ENCODE measurements around the gene GDPD3.

Gene GDPD3

DNA sequence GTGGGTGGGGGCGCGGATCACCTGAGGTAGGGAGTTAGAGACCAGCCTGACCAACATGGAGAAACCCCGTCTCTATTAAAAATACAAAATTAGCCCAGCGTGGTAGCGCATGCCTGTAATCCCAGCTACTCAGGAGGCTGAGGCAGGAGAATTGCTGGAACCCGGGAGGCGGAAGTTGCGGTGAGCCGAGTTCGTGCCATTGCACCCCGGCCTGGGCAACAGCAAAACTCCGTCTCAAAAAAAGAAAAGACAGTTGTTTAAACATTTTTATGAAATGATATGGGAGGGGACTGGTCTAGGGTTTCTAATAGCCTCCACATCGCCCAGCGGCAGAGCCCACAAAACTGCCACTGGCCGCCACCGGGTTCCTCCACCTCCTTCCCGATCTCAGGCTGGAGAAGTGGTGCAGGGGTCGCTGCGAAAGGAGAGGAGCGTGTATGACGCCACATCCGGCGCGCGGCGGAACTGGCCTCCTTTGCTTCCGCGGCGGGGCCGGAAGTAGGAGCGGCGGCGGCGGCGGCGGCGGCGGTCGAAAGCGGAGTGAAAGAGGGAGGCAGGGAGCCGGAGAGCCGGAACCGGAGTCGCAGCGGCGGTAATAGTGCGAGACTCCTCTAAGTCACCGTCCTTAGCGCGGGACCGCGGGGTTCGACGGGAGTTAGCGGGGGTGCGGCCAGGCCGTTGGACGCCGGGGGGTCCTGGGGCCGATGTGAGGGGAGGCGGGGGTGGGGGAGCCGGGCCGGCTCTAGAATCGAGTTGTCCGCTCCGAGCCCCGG, 37.6 kb downstream of the GDPD3 start, which contains the start of gene PPP4C:
TSS of gene PPP4C (plus strand) at position 492 of the 773 bp plus-strand sequence. CDS start 384 bp downstream, outside the sequence.
- DNase-seq, result peak; percentile 91

DNA sequence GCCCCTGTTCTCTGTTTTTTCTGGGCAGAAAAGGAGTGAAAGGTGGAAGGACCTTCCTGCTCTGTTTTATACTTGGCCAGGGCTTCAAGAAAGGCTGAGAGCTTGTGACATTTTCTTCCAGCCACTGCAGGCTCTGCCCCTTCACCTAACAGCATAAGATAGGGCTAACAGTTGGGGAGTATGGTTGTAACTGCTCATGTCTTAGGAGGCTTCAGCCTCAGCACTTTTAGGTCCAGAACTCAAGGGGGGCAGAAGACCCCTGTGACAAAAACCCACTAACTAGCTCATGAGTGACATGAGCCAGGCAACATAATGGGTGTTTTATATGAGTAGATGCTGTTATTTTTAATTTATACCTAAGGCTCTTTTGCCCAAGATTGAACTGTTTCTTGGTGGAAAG, 42.8 kb downstream of the GDPD3 start:
- no peak for DNase-seq

DNA sequence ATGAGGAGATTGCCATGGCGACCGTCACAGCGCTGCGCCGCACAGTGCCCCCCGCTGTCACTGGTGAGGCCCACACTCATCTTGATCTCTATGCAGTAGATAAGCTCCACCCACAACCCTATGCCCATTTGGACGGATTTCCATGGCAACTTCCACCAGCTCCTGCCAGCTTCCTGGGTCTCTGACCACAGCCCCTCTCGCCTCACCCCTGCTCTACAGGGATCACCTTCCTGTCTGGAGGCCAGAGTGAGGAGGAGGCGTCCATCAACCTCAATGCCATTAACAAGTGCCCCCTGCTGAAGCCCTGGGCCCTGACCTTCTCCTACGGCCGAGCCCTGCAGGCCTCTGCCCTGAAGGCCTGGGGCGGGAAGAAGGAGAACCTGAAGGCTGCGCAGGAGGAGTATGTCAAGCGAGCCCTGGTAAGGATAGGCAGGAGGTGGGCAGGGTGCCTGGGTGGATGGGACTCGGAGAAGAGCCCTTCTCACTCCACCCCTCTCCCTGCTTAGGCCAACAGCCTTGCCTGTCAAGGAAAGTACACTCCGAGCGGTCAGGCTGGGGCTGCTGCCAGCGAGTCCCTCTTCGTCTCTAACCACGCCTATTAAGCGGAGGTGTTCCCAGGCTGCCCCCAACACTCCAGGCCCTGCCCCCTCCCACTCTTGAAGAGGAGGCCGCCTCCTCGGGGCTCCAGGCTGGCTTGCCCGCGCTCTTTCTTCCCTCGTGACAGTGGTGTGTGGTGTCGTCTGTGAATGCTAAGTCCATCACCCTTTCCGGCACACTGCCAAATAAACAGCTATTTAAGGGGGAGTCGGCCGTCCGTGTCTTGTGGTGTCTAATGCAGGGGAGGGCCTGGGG, 43.5 kb downstream of the GDPD3 start:
- DNase-seq, result no peak

DNA sequence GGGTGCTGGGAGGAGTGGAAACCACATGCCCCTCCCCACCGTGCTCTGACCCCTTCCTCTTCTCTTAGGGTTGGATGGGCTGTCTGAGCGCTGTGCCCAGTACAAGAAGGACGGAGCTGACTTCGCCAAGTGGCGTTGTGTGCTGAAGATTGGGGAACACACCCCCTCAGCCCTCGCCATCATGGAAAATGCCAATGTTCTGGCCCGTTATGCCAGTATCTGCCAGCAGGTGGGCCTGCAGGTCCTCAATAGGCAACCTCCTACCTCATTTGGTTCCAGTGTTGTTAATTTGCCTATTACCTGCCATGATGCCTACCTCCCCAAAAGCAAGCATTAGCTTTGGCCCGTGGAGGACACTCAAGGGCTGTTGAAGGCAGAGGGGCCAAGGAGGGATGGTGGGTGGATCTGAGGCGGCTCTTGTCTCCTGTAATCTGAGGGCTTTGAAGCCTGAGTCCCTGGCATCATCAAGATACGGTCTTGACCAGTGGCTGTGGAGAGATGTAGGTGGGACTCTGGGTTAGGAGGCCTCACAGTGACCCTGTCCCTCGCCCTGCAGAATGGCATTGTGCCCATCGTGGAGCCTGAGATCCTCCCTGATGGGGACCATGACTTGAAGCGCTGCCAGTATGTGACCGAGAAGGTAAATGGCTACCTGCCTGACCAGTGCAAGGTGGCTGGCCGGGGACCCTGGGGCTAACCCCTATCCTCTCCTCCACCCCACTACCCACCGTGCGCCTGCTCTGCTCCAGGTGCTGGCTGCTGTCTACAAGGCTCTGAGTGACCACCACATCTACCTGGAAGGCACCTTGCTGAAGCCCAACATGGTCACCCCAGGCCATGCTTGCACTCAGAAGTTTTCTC, 44.4 kb downstream of the GDPD3 start:
- no peak for DNase-seq

DNA sequence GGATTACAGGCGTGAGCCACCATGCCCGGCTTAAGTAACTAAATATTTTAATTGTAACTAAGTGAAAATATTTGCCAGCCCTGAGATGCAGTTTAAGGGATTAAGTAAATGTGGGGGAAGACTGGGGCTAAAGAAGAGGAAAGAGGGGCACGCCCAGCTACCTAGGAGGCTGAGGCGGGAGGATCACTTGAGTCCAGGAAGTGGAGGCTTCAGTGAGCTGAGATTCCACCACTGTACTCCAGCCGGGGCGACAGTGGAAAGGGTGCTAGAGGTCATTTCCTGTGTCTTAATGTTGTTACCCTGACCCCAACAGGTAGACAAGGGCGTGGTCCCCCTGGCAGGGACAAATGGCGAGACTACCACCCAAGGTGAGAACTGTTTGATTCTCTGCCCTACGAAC, 45.0 kb downstream of the GDPD3 start:
- DNase-seq, result no peak

DNA sequence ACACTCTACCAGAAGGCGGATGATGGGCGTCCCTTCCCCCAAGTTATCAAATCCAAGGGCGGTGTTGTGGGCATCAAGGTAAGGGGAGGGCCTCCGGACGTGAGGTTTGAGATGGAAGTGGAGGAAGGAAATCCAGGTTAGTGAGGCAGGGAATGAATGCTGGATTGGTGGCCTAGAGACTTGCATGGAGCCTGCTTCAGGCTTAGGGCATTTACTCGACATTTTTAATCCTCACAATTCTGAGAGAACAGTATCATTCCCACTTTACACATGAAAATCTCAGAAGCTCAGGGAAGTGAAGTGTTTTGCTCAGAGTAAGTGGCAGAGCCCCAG, 45.8 kb downstream of the GDPD3 start:
- DNase-seq, result no peak

DNA sequence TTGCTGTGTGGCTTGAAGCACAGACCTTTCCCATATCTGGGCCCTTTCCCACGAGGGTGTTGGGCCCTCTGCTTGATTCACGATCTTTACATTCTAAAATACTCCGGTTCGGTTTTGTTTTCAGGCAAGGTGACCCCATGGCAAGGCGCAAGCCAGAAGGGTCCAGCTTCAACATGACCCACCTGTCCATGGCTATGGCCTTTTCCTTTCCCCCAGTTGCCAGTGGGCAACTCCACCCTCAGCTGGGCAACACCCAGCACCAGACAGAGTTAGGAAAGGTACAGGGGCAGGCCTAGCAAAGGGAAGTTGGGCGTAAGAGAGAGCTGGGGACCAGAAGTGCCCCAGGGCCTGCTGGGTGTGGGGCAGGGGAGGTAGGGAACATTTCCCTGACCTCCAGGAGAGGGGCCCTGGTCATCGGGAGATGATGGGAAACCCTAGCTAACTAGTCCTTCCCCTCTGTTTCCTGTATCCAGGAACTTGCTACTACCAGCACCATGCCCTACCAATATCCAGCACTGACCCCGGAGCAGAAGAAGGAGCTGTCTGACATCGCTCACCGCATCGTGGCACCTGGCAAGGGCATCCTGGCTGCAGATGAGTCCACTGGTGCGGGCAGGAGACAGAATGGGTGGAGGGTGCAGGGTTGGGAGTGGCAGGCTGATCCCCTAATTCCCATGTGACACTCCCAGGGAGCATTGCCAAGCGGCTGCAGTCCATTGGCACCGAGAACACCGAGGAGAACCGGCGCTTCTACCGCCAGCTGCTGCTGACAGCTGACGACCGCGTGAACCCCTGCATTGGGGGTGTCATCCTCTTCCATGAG, 46.4 kb downstream of the GDPD3 start:
- DNase-seq, result no peak

DNA sequence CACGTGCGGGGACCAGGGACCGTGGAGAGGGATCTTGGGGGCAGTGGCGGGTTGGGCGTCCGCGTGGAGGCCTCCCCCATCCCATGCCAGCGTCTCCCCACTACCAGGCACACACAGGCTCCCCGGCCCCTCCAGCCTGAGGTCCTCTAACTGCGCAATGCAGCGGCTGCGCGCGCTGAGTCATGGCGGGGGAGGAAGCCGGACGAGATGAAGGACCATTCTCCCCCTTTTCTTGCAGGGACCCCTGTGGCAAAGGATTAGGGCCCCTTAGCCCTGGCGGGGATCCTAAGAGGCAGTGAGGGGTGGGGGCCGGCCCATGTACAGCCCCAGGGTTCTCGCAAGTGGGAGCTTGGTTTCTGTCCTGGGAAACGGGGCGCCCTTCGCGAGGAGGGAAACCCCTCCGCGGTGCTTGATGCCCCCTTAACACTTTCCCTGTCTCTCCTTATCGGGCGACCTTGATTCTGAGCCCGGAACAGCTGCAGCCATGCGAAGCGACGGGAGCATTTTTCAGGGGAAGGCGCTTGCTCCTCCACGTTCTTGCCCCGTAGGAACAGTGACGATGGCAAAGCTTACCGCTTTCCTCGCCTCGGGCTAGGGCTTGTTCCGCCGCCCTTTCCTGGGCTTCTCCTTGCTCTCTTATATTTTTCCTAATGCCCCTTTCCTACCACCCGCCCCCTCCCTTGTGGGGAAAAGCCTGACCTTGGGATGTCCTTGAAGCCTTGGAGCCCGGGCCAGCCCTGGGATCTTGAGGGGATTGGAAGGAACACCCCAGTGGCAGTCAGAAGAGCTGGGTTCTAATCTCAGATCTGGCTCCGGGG, 47.2 kb downstream of the GDPD3 start:
- DNase-seq, result no peak

DNA sequence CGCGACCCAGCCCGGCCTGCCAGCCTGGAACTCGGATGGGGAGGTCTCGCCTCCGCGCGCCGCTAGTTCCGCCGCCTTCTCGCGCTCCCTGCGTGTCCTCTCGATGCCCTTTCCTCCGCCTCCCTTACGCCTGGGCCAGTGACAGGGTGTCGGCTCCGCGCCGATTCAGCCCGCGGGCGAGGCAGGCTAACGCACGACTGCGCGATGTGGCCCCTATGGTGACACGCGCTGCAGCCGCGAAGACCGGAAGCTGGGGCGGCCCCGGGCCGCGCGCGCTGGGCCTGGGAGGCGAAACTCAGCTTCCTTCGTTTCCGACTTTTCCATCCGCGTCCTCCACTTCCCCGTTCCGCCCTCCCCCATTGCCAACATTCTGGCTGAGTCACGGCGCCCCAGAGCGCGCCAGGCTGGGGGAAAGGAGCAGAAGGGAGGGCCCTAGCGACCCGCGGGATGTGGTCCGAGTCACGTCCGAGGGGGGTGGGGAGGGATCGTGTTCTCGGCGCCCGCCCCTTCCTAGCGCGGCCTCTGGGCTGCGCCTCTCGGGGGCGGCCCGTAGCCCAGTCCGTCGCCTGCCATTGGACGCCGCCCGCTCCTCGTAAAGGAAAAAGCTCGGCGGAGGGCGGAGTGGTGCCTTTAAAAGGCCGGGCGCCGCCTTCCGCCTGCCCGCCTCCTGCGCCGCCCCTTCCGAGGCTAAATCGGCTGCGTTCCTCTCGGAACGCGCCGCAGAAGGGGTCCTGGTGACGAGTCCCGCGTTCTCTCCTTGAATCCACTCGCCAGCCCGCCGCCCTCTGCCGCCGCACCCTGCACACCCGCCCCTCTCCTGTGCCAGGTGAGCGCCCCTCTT, 48.0 kb downstream of the GDPD3 start, which contains the start of gene ALDOA:
TSS of gene ALDOA (plus strand) at position 659 of the 841 bp plus-strand sequence. CDS start 1,138 bp downstream, outside the sequence.
- DNase-seq, result peak; percentile 95

DNA sequence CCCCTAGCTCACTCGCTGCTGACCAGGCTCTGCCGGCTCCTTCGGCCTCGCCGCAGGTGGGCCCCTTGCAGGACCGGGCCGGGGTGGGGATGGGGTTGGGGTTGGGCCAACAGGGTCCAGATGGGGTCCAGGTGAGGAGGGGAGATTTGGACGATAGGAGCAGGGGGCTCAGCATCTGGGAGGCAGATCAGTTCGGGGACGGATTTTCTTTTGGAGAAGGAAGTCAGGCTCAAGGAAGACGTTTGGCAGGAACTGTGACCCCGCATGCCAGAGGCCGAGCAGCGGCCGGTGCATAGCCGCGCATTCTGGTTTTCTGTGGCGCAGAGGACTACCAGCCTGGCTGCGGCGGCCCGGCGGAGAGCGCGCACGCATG, 48.6 kb downstream of the GDPD3 start:
- DNase-seq, result no peak

DNA sequence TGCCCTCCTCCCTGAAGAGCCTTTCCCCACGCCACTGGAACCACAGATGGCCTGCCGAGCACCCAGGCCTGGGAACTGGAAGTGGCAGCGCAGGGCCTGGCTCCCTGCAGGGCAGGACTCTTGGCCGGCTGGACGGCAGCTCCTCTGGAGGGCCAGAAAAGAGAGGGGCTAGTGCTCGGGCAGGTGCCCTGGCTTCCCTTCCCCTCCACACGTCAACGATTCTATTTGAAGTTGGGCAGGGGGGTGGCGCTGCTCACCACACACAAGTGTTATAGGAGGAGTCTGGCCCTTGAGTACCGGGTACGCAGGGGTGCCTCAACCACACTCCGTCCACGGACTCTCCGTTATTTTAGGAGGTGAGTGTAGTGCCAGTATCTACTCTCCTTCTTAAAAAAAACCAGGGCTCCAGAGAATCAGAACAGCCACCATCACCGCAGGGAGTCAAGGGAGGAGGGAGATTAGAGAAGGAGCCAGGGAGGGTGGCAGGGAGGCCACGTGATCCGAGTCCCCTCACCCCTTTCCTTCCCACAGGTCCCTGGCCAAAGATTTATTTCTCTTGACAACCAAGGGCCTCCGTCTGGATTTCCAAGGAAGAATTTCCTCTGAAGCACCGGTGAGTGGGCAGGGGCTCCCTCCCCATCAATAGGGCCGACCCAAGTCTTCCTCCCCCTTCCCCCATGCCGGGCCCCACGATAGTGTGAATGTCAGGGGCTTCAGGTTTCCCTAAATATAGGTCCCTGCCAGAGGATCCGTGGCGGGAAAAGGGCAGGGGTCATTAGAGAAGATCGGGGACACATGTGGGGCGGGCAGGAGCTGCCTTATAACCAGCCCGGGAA, 49.2 kb downstream of the GDPD3 start:
- DNase-seq, result peak; percentile 67

DNA sequence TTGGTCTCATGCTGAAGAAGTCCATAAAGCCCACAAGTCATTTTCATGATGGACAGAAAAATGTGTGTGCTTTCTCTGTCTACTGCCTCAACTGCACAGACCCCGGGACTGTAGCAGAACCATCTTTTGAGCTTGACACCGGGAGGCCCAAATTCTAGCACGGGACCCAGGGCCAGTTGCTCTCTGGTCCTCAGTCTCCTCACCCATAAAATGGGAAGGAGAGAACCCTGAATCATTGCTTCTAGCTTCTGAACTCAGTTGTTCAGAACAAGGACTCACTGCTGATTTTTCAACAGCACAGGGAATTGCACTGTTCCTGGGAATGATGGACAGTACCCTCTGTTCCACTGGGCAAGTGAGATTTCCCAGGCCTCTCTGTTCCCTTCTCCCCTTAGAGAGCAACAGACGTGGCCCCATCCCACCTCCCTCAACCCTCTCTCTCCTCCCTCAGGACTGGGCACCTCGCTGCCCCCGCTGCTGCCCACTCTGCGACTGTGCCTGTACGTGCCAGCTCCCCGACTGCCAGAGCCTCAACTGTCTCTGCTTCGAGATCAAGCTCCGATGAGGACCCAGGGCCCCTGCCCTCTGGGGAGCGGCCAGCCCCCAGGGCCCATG, 50.0 kb downstream of the GDPD3 start:
- DNase-seq, result no peak

DNA sequence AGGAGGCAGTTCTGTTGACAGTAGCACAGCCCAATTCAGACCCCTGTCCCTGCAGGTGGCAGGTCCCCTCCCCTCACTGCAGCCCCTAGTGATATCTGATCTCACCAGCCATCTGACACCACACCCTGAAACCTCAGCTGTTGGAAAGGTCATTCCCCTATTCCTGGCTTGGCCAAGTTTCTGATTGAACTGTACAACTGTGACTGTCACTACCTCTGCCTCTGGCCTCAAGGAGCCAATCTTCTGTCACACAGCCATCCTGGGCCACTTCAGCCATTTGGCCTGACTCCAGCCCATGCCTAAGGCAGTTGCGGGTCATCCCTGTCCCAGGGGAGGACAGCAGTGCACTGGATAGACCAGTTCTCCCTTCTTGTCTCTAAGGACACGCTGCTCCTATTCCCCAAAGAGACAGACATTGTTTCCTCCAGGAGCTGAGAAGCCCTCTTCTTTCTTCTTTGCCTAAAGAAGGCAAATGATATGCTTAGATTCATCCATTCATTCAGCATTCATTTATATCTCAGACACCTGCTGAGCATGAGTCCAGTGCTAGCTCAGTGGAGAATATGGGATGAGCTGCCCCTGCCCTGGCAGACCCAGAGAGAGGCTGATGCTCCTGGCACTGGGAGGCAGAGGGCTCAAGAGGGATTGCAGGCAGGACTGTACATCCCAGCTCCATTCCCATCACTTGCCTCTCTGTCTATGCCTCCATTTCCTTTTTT, 52.3 kb downstream of the GDPD3 start:
- DNase-seq, result no peak

DNA sequence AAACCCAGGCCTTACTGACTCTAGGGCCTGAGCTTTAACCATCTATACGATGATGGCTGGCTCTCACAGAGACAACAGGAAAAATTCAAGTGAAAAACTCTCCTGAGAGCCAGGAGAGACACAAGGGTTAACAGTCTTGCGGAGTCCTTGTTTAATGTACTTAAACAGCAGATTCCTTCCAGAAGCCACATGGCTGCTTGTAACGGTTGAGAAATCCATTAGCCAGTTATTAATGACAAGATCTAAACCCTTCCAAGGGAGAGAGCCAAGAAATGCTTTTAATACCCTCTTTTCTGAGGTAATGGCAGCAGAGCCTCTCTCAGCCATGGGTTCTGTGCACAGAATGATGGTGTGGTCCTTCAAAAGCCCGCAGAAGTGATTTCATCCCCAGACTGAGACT, 53.0 kb downstream of the GDPD3 start:
- DNase-seq, result no peak

DNA sequence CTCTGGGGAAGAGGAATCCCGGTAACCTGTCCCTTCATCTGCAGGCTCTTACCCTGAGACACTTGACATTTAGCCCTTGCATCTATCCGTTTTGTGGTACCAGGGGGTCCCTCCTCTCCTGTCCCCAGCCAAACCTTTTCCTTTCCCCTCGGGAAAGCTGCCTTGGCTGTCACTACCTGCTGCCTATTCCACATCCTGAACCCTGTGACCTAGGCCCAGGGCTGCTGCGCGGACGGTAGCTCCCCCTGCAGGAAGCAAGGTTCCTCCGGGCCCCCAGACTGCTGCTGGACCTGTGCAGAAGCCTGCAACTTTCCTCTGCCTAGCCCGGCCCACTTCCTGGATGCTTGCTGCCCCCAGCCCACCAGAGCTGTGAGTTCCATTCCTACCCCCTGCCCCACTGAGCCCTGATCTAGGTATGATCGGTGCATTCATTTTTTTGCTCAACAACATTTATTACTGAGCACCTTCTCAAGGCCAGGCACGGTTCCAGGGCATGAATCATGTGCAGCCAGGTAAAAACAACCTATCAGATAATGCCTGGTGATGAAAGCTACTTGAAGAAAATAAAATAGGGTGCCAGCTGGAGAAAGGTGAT, 58.3 kb downstream of the GDPD3 start:
- DNase-seq, result peak; percentile 48

Measured in activated CD4-positive, CD25-positive, alpha-beta regulatory T cell treated with anti-CD3 and anti-CD28 coated beads, Interleukin-2, amount 50 U/mL, for 72 hours (primary cell).